Psoas muscle (tissue), 8 donors: ENCODE measurements around the gene CSAD. TPM values are rescaled to one million over a fixed set of nuclear protein-coding genes. Genes with fewer than 3 reads are reported as not detected.

Source experiments
- ATAC-seq, 4 donors: fragments of 200-7000 bp; cut with Tn5 transposase; one replicate each; pipeline ENCODE4 v1.9.1; 2020; ENCODE audit warnings: moderate library complexity in 3 of 4, mild to moderate bottlenecking in 2 of 4
- DNase-seq, 2 donors: peaks; one replicate each; pipeline ENCODE4 v3.0.0-alpha.2; 2020
- H3K27ac ChIP-seq: fragments of 200-600 bp; one replicate; pipeline ENCODE4 v1.8.0; 2022
- H3K27me3 ChIP-seq, 3 donors: fragments of 200-600 bp in 1 of 3; one replicate each; pipeline versions ENCODE4 v1.6.1 to v1.8.0; 2013 to 2022; ENCODE audit warnings: low read length in 2 of 3, mild to moderate bottlenecking in 2 of 3, moderate library complexity in 1 of 3; ENCODE audit not compliant: insufficient read depth in 3 of 3
- H3K36me3 ChIP-seq, 2 donors: fragments of 200-600 bp in 1 of 2; one replicate each; pipeline versions ENCODE4 v1.6.1 to v1.8.0; 2013 to 2022; ENCODE audit warnings: low read depth in 1 of 2, mild to moderate bottlenecking in 1 of 2, moderate library complexity in 1 of 2; ENCODE audit not compliant: insufficient read depth in 1 of 2
- H3K4me1 ChIP-seq: fragments of 200-600 bp; one replicate; pipeline ENCODE4 v1.8.0; 2022
- H3K4me3 ChIP-seq: fragments of 200-600 bp; one replicate; pipeline ENCODE4 v1.8.0; 2022; ENCODE audit warnings: mild to moderate bottlenecking
- H3K9me3 ChIP-seq: fragments of 200-600 bp; one replicate; pipeline ENCODE4 v1.8.0; 2022
- WGBS, 3 donors: extraction: QIAGEN DNeasy Blood & Tissue Kit; methylation state at CpG; one replicate each; pipeline versions ENCODE4 v1.1.6 to v1.1.7; 2013; 5-methylcytosine and 5-hydroxymethylcytosine counted together
- intact Hi-C, 2 donors: fragments of 100-400 bp; cut with DNase I; formaldehyde crosslinking; loops; one replicate each; pipeline versions ENCODE4 v1.11.0 to v1.14.2; 2022
- polyA plus RNA-seq, 3 donors: library from polyadenylated mRNA; stranded (reverse); fragments of 200-250 nt; gene quantifications; one replicate each; pipeline ENCODE4 v1.2.3, GENCODE V29; 2013
- total RNA-seq, 4 donors: library from RNA; stranded (reverse); fragmentation: NEBNext Ultra II Directional in 2 of 4; extraction: Animal tissue kit (Norgen Biotek cat#: 25700) in 2 of 4; gene quantifications; one replicate each; pipeline versions ENCODE4 v1.2.1 to v1.2.4, GENCODE V29; 2021 to 2023
- TF ChIP-seq, protein P1 (sequence below): fragments of 200-600 bp; IDR thresholded peaks from one replicate; pipeline ENCODE4 v1.8.0; 2022; ENCODE audit warnings: antibody characterized with exemption
- donor health status: healthy with polysubstance abuse.
- donor health status: DM: no; HTN: no; CAD: no; lungs with moderate emphysema.
- donor health status: Bipolar disorder and iron deficiency.
- donor health status: healthy.
- donor health status: DM: yes; HTN: yes; CAD: no.
- donor health status: DM: no; HTN: no; CAD: no.
- donor health status: DM: no; HTN: no; CAD: no.
- donor health status: DM: yes; HTN: yes; CAD: no.

CSAD gene
- total and polyA plus RNA-seq, 7 donors, result 3.9 to 7.8 (median 6.3) TPM

GRCh38 chr12:53152390-53152789 lies 28.3 kb downstream of the CSAD start:
- Histone ChIP-seq H3K36me3 (peaks cover 0 to 11% of the 10 kb centered on the region in 2 donors), H3K4me3 (no peak overlapping the region), H3K4me1 (no peaks in the 10 kb centered on the region), H3K9me3 (no peaks in the 10 kb centered on the region), H3K27me3 (no peaks in the 10 kb centered on the region), H3K27ac (no peak overlapping the region)
- ATAC-seq (no peak), DNase-seq (no peak)
- TF ChIP-seq, protein P1, sequence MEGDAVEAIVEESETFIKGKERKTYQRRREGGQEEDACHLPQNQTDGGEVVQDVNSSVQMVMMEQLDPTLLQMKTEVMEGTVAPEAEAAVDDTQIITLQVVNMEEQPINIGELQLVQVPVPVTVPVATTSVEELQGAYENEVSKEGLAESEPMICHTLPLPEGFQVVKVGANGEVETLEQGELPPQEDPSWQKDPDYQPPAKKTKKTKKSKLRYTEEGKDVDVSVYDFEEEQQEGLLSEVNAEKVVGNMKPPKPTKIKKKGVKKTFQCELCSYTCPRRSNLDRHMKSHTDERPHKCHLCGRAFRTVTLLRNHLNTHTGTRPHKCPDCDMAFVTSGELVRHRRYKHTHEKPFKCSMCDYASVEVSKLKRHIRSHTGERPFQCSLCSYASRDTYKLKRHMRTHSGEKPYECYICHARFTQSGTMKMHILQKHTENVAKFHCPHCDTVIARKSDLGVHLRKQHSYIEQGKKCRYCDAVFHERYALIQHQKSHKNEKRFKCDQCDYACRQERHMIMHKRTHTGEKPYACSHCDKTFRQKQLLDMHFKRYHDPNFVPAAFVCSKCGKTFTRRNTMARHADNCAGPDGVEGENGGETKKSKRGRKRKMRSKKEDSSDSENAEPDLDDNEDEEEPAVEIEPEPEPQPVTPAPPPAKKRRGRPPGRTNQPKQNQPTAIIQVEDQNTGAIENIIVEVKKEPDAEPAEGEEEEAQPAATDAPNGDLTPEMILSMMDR, result no peak
- intact Hi-C loops, result no loop called here

GRCh38 chr12:53151039-53151438 lies 29.7 kb downstream of the CSAD start:
- intact Hi-C loops, result no loop called here
- no peaks in the 10 kb centered on the region for H3K27me3 ChIP-seq
- DNase-seq, result no peak

DNA sequence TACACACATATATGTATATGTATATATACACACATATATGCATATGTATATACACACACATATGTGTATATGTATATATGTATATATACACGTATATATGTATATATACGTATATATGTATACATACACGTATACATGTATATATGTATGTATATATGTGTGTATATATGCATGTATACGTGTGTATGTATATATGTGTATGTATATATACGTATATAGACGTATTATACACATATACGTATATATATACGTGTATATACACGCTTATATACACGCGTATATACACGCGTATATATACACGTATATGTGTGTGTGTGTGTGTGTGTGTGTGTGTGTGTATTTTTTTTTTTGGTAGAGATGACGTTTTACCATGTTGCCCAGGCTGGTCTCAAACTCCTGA lies 33.1 kb downstream of the CSAD start:
- TF ChIP-seq, protein P1, result no peak
- DNase-seq, result no peak
- intact Hi-C loops, result no loop called here
- no peak overlapping the region for H3K4me3 ChIP-seq
- no peaks in the 10 kb centered on the region for H3K9me3 ChIP-seq
- WGBS, 3 donors, result 91 to 95% (median 93%) methylated on average over 15 of the region's 15 CpGs
- H3K27ac ChIP-seq, result no peak overlapping the region
- ATAC-seq, result no peak
- no peaks in the 10 kb centered on the region for H3K27me3 ChIP-seq
- no peaks in the 10 kb centered on the region for H3K36me3 ChIP-seq
- H3K4me1 ChIP-seq, result no peaks in the 10 kb centered on the region

More at GRCh38 chr12:53151039-53151438, 29.7 kb downstream of the CSAD start:
- ATAC-seq, result no peak
- no peaks in the 10 kb centered on the region for H3K9me3 ChIP-seq
- no peaks in the 10 kb centered on the region for H3K4me1 ChIP-seq
- 85 to 87% (median 86%) methylated on average over 6 of the region's 6 CpGs for WGBS, 3 donors
- TF ChIP-seq, protein P1, result no peak
- H3K36me3 ChIP-seq, result peaks cover 0 to 4% of the 10 kb centered on the region in 2 donors
- no peak overlapping the region for H3K27ac ChIP-seq
- H3K4me3 ChIP-seq, result no peak overlapping the region

- WGBS, 3 donors, result 89 to 91% (median 90%) methylated on average over 5 of the region's 5 CpGs
These were observed 33.5 kb downstream of the CSAD start for GRCh38 chr12:53147181-53147580.

More at GRCh38 chr12:53147181-53147580, 33.5 kb downstream of the CSAD start:
- ATAC-seq (no peak), DNase-seq (no peak)
- H3K9me3 ChIP-seq, result no peaks in the 10 kb centered on the region
- intact Hi-C loops, result no loop called here
- TF ChIP-seq, protein P1, result no peak
- H3K4me3 ChIP-seq, result no peak overlapping the region
- no peak overlapping the region for H3K27ac ChIP-seq
- no peaks in the 10 kb centered on the region for H3K36me3 ChIP-seq
- no peaks in the 10 kb centered on the region for H3K27me3 ChIP-seq
- no peaks in the 10 kb centered on the region for H3K4me1 ChIP-seq
